DOHH2 (cell line): Measurements from ENCODE around the gene SLC5A10.

Experiments used
- EZH2phosphoT487 ChIP-seq: fragments of 200-600 bp; sonication (generic); IDR thresholded peaks from 2 replicates; pipeline ENCODE4 v1.6.1; 2017; ENCODE audit warnings: borderline replicate concordance, mild to moderate bottlenecking, antibody characterized with exemption, low read length, moderate library complexity, mixed read lengths
- TF ChIP-seq, protein P1 (sequence below): fragments of 200-600 bp; sonication (generic); IDR thresholded peaks from one replicate; pipeline ENCODE4 v1.5.1; 2014; ENCODE audit warnings: antibody characterized with exemption, mild to moderate bottlenecking, low read depth, low read length; ENCODE audit not compliant: poor library complexity, severe bottlenecking

DNA sequence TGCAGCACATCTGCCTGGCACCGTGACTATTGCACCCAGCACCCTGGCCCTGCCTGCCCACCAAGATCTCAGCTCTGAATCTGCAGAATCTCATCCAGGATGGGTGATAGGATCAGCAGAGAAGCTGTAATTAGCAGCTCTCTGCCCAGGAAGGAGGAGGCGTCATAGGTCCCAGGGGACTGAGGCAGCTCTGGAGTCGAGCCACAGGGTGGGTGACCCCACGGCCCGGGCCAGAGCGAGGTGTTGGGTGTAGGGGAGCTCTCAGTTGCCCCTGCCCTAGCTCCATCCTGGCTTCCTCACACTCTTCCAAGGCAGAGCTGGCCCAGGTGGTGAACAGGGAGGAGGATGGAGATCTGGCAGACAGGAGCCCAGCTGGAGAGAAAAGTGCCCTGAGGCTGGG lies 70.8 kb downstream of the SLC5A10 start:
- TF ChIP-seq, protein P1, sequence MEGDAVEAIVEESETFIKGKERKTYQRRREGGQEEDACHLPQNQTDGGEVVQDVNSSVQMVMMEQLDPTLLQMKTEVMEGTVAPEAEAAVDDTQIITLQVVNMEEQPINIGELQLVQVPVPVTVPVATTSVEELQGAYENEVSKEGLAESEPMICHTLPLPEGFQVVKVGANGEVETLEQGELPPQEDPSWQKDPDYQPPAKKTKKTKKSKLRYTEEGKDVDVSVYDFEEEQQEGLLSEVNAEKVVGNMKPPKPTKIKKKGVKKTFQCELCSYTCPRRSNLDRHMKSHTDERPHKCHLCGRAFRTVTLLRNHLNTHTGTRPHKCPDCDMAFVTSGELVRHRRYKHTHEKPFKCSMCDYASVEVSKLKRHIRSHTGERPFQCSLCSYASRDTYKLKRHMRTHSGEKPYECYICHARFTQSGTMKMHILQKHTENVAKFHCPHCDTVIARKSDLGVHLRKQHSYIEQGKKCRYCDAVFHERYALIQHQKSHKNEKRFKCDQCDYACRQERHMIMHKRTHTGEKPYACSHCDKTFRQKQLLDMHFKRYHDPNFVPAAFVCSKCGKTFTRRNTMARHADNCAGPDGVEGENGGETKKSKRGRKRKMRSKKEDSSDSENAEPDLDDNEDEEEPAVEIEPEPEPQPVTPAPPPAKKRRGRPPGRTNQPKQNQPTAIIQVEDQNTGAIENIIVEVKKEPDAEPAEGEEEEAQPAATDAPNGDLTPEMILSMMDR = no peak
- no peak for TF ChIP-seq EZH2phosphoT487
